Nephron progenitor cell (in vitro differentiated cells): Measurements from ENCODE around the gene TSPAN11.

Source experiments
- DNase-seq: peaks from one replicate; pipeline ENCODE4 v3.0.0; 2021
- H3K27ac Mint-ChIP-seq: 2 replicates; pipeline ENCODE4 v1.8.0; 2021; ENCODE audit warnings: mild to moderate bottlenecking, moderate library complexity, mixed read lengths
- H3K27me3 Mint-ChIP-seq: 2 replicates; pipeline ENCODE4 v1.8.0; 2021; ENCODE audit warnings: mild to moderate bottlenecking, low read depth, mixed read lengths; ENCODE audit not compliant: poor library complexity
- H3K36me3 Mint-ChIP-seq: 2 replicates; pipeline ENCODE4 v1.8.0; 2021; ENCODE audit warnings: low read depth, mixed read lengths
- H3K4me1 Mint-ChIP-seq: 2 replicates; pipeline ENCODE4 v1.8.0; 2021; ENCODE audit warnings: mixed read lengths
- H3K4me3 Mint-ChIP-seq: 2 replicates; pipeline ENCODE4 v1.8.0; 2021; ENCODE audit warnings: mild to moderate bottlenecking, moderate library complexity, mixed read lengths
- H3K9me3 Mint-ChIP-seq: 2 replicates; pipeline ENCODE4 v1.8.0; 2021; ENCODE audit warnings: mild to moderate bottlenecking, moderate library complexity, mixed read lengths
- TF ChIP-seq, protein P1 (sequence below): fragments of 200-600 bp; sonication (generic); IDR thresholded peaks from 2 replicates; pipeline ENCODE4 v1.5.0; 2021; ENCODE audit warnings: antibody characterized with exemption

TSPAN11 gene

GRCh38 chr12:31035226-31035625, 108.7 kb downstream of the TSPAN11 start:
- H3K27ac Mint-ChIP-seq, result peak overlapping the region; percentile 84
- DNase-seq, result no peak
- no peak overlapping the region for H3K4me3 Mint-ChIP-seq
- H3K36me3 Mint-ChIP-seq, result no peaks in the 10 kb centered on the region
- TF ChIP-seq, protein P1, sequence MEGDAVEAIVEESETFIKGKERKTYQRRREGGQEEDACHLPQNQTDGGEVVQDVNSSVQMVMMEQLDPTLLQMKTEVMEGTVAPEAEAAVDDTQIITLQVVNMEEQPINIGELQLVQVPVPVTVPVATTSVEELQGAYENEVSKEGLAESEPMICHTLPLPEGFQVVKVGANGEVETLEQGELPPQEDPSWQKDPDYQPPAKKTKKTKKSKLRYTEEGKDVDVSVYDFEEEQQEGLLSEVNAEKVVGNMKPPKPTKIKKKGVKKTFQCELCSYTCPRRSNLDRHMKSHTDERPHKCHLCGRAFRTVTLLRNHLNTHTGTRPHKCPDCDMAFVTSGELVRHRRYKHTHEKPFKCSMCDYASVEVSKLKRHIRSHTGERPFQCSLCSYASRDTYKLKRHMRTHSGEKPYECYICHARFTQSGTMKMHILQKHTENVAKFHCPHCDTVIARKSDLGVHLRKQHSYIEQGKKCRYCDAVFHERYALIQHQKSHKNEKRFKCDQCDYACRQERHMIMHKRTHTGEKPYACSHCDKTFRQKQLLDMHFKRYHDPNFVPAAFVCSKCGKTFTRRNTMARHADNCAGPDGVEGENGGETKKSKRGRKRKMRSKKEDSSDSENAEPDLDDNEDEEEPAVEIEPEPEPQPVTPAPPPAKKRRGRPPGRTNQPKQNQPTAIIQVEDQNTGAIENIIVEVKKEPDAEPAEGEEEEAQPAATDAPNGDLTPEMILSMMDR, result no peak
- H3K27me3 Mint-ChIP-seq, result peaks cover 8% of the 10 kb centered on the region
- H3K9me3 Mint-ChIP-seq, result no peaks in the 10 kb centered on the region
- H3K4me1 Mint-ChIP-seq, result peaks cover 23% of the 10 kb centered on the region

DNA sequence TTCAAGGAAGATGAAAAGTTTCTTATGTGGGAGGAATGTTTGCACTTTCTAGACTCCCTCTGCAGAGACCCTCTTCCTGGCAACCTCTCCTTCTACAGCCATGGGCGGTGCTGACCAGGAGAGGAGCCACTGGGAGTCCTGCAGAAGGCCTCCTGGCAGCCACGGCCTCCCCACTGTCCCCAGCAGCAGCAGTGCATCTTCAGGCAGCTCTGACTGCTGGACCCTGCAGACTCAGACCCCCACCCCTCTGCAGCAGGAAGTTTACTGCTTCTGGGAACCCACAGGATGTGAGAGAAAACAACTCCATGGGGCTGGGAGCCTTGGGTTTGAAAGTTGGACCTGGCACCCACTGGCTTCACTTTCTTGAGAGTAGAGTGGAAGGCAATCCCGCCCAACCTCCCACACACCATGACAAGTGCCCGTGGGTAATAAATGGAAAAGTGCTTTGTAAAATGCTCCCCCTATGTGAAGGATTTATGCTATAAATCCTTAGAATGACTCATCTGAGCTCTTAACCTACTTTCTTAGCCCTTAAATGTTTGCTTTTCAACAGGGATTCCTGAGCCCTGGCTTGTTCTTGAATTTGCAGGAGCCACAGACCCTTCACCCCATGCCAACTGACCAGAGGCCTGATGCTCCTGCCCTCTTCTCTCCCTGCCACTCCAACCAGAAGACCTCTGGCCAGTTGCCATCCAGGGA, 109.6 kb downstream of the TSPAN11 start:
- no peak for DNase-seq
- Mint-ChIP-seq H3K4me3 (no peak overlapping the region), H3K27me3 (peaks cover 5% of the 10 kb centered on the region), H3K9me3 (no peaks in the 10 kb centered on the region), H3K36me3 (no peaks in the 10 kb centered on the region), H3K27ac (no peak overlapping the region), H3K4me1 (peaks cover 23% of the 10 kb centered on the region)
- TF ChIP-seq, protein P1, result no peak

DNA sequence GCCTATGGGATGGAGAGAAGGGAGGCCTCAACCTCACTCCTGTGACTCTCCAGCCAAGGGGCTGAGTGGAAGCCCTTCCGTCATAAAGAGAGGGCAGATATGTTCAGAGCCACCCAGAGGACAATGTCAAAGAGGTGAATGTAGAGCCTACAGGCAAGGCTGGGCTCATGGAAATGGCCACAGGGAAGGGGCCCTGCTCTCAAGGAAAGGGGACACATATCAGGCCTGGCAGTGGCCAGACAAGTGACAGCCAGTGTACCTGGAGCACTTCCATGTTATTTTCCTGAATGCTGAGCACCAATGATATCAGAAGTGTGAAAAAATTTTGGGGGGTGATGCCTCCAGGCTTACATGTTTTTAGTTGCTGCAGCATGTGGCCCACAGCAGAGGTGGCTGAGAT, 110.5 kb downstream of the TSPAN11 start:
- Mint-ChIP-seq H3K36me3 (no peaks in the 10 kb centered on the region), H3K27me3 (peaks cover 5% of the 10 kb centered on the region), H3K27ac (no peak overlapping the region), H3K9me3 (no peaks in the 10 kb centered on the region), H3K4me3 (no peak overlapping the region), H3K4me1 (peaks cover 15% of the 10 kb centered on the region)
- TF ChIP-seq, protein P1, result no peak
- DNase-seq, result no peak

- H3K27me3 Mint-ChIP-seq, result peaks cover 5% of the 10 kb centered on the region
- TF ChIP-seq, protein P1, result no peak
- DNase-seq, result no peak
- peaks cover 14% of the 10 kb centered on the region for H3K4me1 Mint-ChIP-seq
- H3K36me3 Mint-ChIP-seq, result no peaks in the 10 kb centered on the region
- H3K27ac Mint-ChIP-seq, result no peak overlapping the region
- no peak overlapping the region for H3K4me3 Mint-ChIP-seq
- H3K9me3 Mint-ChIP-seq, result no peaks in the 10 kb centered on the region
Measured at GRCh38 chr12:31037931-31038330, 111.4 kb downstream of the TSPAN11 start.

DNA sequence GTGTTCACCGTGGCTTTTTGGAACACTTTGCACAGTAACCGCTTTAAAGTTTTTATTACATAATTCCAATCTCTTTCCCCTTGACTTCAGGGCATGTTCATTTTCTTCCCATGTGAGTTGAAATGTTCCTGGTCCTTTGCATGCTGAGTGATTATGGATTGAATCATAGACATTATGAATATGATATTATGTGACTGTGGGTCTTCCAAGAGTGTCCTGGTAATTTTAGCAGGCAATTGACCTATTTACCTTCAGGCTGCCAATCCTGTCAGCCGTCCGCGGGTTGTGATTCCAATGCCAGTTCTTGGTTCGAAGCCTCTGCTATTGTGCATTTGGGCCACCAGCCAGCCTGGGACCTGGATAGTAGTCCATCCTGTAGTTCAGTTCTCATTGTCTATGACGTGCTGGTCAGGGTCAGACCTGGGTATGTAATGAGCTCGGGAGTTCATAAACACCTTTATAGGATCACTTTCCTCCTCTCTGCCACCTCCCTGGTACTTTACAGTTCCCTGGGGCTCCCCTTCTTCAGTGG, 114.6 kb downstream of the TSPAN11 start:
- TF ChIP-seq, protein P1, result no peak
- Mint-ChIP-seq H3K4me3 (no peak overlapping the region), H3K4me1 (peaks cover 6% of the 10 kb centered on the region), H3K27ac (no peak overlapping the region), H3K27me3 (peaks cover 8% of the 10 kb centered on the region), H3K9me3 (peaks cover 3% of the 10 kb centered on the region), H3K36me3 (no peaks in the 10 kb centered on the region)
- no peak for DNase-seq
